ENCODE measurements around the gene ZSWIM5.

The ZSWIM5 gene

GRCh38 chr1:45216861-45217260, 10.5 kb upstream of the ZSWIM5 start:
- CTCF ChIA-PET, result no interaction called here
- no peaks in the 10 kb centered on the region for H3K36me3 ChIP-seq (ENCODE audit: control insufficient read depth in 4 of 4, insufficient read depth in 4 of 4, low read length in 3 of 4)
- POLR2A ChIA-PET, result no interaction called here
- no peaks in the 10 kb centered on the region for H3K4me1 ChIP-seq (ENCODE audit: control extremely low read depth in 1 of 4, control insufficient read depth in 4 of 4, insufficient read depth in 4 of 4, low read length in 3 of 4)
- H3K27ac ChIP-seq (ENCODE audit: insufficient read depth in 1 of 2, low read depth in 1 of 2, low read length in 2 of 2, poor library complexity in 1 of 2, severe bottlenecking in 2 of 2), result no peak overlapping the region
- H3K9me3 ChIP-seq (ENCODE audit: control extremely low read depth in 1 of 5, control insufficient read depth in 4 of 5, insufficient read depth in 2 of 5, low read depth in 1 of 5, low read length in 4 of 5), result no peaks in the 10 kb centered on the region
- H3K27me3 ChIP-seq (replicated peaks in 2 of 5; ENCODE audit: control insufficient read depth in 4 of 5, insufficient read depth in 5 of 5, low read length in 4 of 5), result no peaks in the 10 kb centered on the region
- no peak overlapping the region for H3K4me3 ChIP-seq (ENCODE audit: control insufficient read depth in 1 of 7, extremely low read depth in 1 of 7, insufficient read depth in 4 of 7, low read depth in 2 of 7, low read length in 6 of 7)
- no peak for DNase-seq

DNA sequence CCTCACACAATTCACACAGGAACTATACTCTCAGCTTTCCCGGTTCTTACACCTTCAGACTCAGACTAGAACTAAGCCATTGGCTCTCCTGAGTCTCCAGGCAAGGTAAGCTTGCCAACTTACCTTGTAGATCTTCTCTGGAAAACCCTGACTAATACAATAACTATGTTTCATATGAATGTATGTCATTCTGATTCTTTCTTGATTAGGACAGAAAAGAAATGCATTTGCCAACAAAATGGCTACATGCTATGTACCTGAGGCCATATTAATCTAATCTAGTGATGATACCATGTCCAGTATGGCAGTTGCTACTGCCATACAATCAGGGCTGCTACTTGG, 9.8 kb upstream of the ZSWIM5 start:
- ChIA-PET POLR2A (no interaction called here), CTCF (no interaction called here)
- no CpG with 5 or more reads among the region's 1 CpG for WGBS (ENCODE audit: insufficient coverage)

GRCh38 chr1:45215485-45216199, 9.2 kb upstream of the ZSWIM5 start:
- no peak for DNase-seq
- WGBS (ENCODE audit: insufficient coverage), result 87% methylated on average over 3 of the region's 3 CpGs
- no peaks in the 10 kb centered on the region for H3K4me1 ChIP-seq (ENCODE audit: control extremely low read depth in 1 of 4, control insufficient read depth in 4 of 4, insufficient read depth in 4 of 4, low read length in 3 of 4)
- CTCF ChIA-PET, result no interaction called here
- POLR2A ChIA-PET, result no interaction called here
- peaks cover 0 to 2% (median 0%) of the 10 kb centered on the region in 5 experiments for H3K27me3 ChIP-seq (replicated peaks in 2 of 5; ENCODE audit: control insufficient read depth in 4 of 5, insufficient read depth in 5 of 5, low read length in 4 of 5)
- H3K9me3 ChIP-seq (ENCODE audit: control extremely low read depth in 1 of 5, control insufficient read depth in 4 of 5, insufficient read depth in 2 of 5, low read depth in 1 of 5, low read length in 4 of 5), result no peaks in the 10 kb centered on the region
- H3K4me3 ChIP-seq (ENCODE audit: control insufficient read depth in 1 of 7, extremely low read depth in 1 of 7, insufficient read depth in 4 of 7, low read depth in 2 of 7, low read length in 6 of 7), result no peak overlapping the region
- no peaks in the 10 kb centered on the region for H3K36me3 ChIP-seq (ENCODE audit: control insufficient read depth in 4 of 4, insufficient read depth in 4 of 4, low read length in 3 of 4)
- H3K27ac ChIP-seq (ENCODE audit: insufficient read depth in 1 of 2, low read depth in 1 of 2, low read length in 2 of 2, poor library complexity in 1 of 2, severe bottlenecking in 2 of 2), result no peak overlapping the region

More for the DNA sequence above, 9.8 kb upstream of the ZSWIM5 start:
- no peak overlapping the region for H3K27ac ChIP-seq (ENCODE audit: insufficient read depth in 1 of 2, low read depth in 1 of 2, low read length in 2 of 2, poor library complexity in 1 of 2, severe bottlenecking in 2 of 2)
- DNase-seq, result no peak
- H3K36me3 ChIP-seq (ENCODE audit: control insufficient read depth in 4 of 4, insufficient read depth in 4 of 4, low read length in 3 of 4), result no peaks in the 10 kb centered on the region
- H3K27me3 ChIP-seq (replicated peaks in 2 of 5; ENCODE audit: control insufficient read depth in 4 of 5, insufficient read depth in 5 of 5, low read length in 4 of 5), result peaks cover 0 to 2% (median 0%) of the 10 kb centered on the region in 5 experiments
- H3K4me1 ChIP-seq (ENCODE audit: control extremely low read depth in 1 of 4, control insufficient read depth in 4 of 4, insufficient read depth in 4 of 4, low read length in 3 of 4), result no peaks in the 10 kb centered on the region
- no peaks in the 10 kb centered on the region for H3K9me3 ChIP-seq (ENCODE audit: control extremely low read depth in 1 of 5, control insufficient read depth in 4 of 5, insufficient read depth in 2 of 5, low read depth in 1 of 5, low read length in 4 of 5)
- no peak overlapping the region for H3K4me3 ChIP-seq (ENCODE audit: control insufficient read depth in 1 of 7, extremely low read depth in 1 of 7, insufficient read depth in 4 of 7, low read depth in 2 of 7, low read length in 6 of 7)

DNA sequence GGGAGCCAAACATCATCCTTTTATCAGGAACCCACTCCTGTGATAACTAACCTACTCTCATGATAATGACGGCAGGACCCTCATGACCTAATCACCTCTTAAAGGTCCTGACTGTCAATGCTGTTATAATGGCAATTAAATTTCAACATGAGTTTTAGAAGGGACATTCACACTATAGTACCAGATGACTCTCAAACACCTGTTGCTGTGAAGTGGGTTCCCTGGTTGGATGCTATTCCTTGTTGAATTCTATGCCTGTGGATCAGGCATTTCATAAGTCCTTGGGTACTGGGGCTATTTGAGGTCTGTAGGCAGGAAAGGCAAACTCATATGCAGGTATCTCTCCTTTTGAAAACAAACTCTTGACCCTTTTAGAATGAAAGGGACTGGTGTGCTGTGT, 7.5 kb upstream of the ZSWIM5 start:
- no peaks in the 10 kb centered on the region for H3K36me3 ChIP-seq (ENCODE audit: control insufficient read depth in 4 of 4, insufficient read depth in 4 of 4, low read length in 3 of 4)
- no peak overlapping the region for H3K4me3 ChIP-seq (ENCODE audit: control insufficient read depth in 1 of 7, extremely low read depth in 1 of 7, insufficient read depth in 4 of 7, low read depth in 2 of 7, low read length in 6 of 7)
- no peaks in the 10 kb centered on the region for H3K4me1 ChIP-seq (ENCODE audit: control extremely low read depth in 1 of 4, control insufficient read depth in 4 of 4, insufficient read depth in 4 of 4, low read length in 3 of 4)
- peaks cover 0 to 4% (median 0%) of the 10 kb centered on the region in 5 experiments for H3K27me3 ChIP-seq (replicated peaks in 2 of 5; ENCODE audit: control insufficient read depth in 4 of 5, insufficient read depth in 5 of 5, low read length in 4 of 5)
- H3K27ac ChIP-seq (ENCODE audit: insufficient read depth in 1 of 2, low read depth in 1 of 2, low read length in 2 of 2, poor library complexity in 1 of 2, severe bottlenecking in 2 of 2), result no peak overlapping the region
- ChIA-PET CTCF (no interaction called here), POLR2A (no interaction called here)
- no peaks in the 10 kb centered on the region for H3K9me3 ChIP-seq (ENCODE audit: control extremely low read depth in 1 of 5, control insufficient read depth in 4 of 5, insufficient read depth in 2 of 5, low read depth in 1 of 5, low read length in 4 of 5)
- no peak for DNase-seq
- WGBS (ENCODE audit: insufficient coverage), result no CpG with 5 or more reads among the region's 1 CpG

GRCh38 chr1:45211076-45211475, 4.7 kb upstream of the ZSWIM5 start:
- CTCF ChIA-PET, result no interaction called here
- H3K9me3 ChIP-seq (ENCODE audit: control extremely low read depth in 1 of 5, control insufficient read depth in 4 of 5, insufficient read depth in 2 of 5, low read depth in 1 of 5, low read length in 4 of 5), result no peaks in the 10 kb centered on the region
- H3K4me1 ChIP-seq (ENCODE audit: control extremely low read depth in 1 of 4, control insufficient read depth in 4 of 4, insufficient read depth in 4 of 4, low read length in 3 of 4), result peaks cover 5 to 9% (median 7%) of the 10 kb centered on the region in 4 experiments
- H3K27me3 ChIP-seq (replicated peaks in 2 of 5; ENCODE audit: control insufficient read depth in 4 of 5, insufficient read depth in 5 of 5, low read length in 4 of 5), result peaks cover 0 to 12% (median 5%) of the 10 kb centered on the region in 5 experiments
- DNase-seq, result no peak
- H3K36me3 ChIP-seq (ENCODE audit: control insufficient read depth in 4 of 4, insufficient read depth in 4 of 4, low read length in 3 of 4), result no peaks in the 10 kb centered on the region
- H3K27ac ChIP-seq (ENCODE audit: insufficient read depth in 1 of 2, low read depth in 1 of 2, low read length in 2 of 2, poor library complexity in 1 of 2, severe bottlenecking in 2 of 2), result no peak overlapping the region
- POLR2A ChIA-PET, result no interaction called here
- no peak overlapping the region for H3K4me3 ChIP-seq (ENCODE audit: control insufficient read depth in 1 of 7, extremely low read depth in 1 of 7, insufficient read depth in 4 of 7, low read depth in 2 of 7, low read length in 6 of 7)
- WGBS (ENCODE audit: insufficient coverage), result 80% methylated on average over 1 of the region's 3 CpGs

DNA sequence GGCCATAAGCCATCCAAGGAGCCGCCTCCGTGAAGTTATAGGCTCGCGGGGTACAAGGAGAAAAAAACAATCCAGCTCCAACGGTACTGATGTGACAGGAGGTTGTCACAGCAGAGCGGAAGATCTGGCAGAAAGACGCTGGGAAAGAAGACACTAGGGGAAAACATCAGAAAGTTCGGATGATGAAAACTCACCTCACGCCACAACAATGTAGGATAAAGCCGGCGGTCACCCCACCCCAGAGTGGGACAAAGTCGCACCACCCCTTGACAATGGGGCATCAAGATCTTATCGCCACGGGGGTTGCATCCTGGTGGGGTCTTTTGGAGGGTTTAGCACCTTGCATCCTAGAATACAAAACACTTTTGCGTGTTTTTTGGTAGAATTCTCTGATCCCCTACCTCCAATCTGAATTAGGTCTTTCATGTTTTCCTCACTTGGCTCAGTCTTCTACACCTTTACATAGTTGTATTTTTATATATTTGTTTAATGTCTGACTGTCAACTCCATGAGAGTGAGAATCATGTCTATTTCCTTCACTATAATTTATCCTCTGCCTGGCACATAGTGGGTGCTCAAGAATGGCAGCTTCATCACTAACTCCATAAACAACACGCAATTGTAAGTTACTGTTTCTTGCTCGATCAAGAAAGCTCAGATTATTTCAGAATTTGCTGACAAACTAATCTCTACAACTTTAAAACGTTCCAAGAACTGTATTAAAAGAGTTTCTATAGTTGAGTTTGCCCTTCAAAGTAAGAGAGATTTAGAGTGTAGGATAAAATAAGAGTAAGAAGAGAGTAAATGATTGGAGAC, 611 bp upstream of the ZSWIM5 start:
- Histone ChIP-seq H3K36me3 (ENCODE audit: control insufficient read depth in 4 of 4, insufficient read depth in 4 of 4, low read length in 3 of 4) (no peaks in the 10 kb centered on the region), H3K4me3 (ENCODE audit: control insufficient read depth in 1 of 7, extremely low read depth in 1 of 7, insufficient read depth in 4 of 7, low read depth in 2 of 7, low read length in 6 of 7) (peak overlapping the region; percentile 69 to 93 (median 81)), H3K4me1 (ENCODE audit: control extremely low read depth in 1 of 4, control insufficient read depth in 4 of 4, insufficient read depth in 4 of 4, low read length in 3 of 4) (peaks cover 7 to 16% (median 11%) of the 10 kb centered on the region in 4 experiments), H3K27ac (ENCODE audit: insufficient read depth in 1 of 2, low read depth in 1 of 2, low read length in 2 of 2, poor library complexity in 1 of 2, severe bottlenecking in 2 of 2) (peak overlapping the region in 1 of 2 experiments; percentile 2), H3K27me3 (replicated peaks in 2 of 5; ENCODE audit: control insufficient read depth in 4 of 5, insufficient read depth in 5 of 5, low read length in 4 of 5) (peaks cover 0 to 17% (median 5%) of the 10 kb centered on the region in 5 experiments), H3K9me3 (ENCODE audit: control extremely low read depth in 1 of 5, control insufficient read depth in 4 of 5, insufficient read depth in 2 of 5, low read depth in 1 of 5, low read length in 4 of 5) (no peaks in the 10 kb centered on the region)
- WGBS (ENCODE audit: insufficient coverage), result 0% methylated on average over 9 of the region's 18 CpGs
- POLR2A ChIA-PET, result no interaction called here
- DNase-seq, result peak in 1 of 3 donors; percentile 1
- CTCF ChIA-PET, result interaction anchor here (1.2 to 1.3 kb wide), 2 partner anchors 8 to 95 kb away, joined by 3 read pairs; no protein-coding TSS in a partner anchor

Data from common myeloid progenitor, CD34-positive (primary cell).